NCI-H1436 treated with DMSO at 0.1 percent for 48 hours (cell line): Measurements from ENCODE around the gene ADRB2.
"Not testable (repeated sequence)": the region's sequence is repeated elsewhere in the genome, so short reads cannot be mapped to it uniquely, and the experiment has no call there.

Source experiments
- DNase-seq: peaks from one replicate; lab custom pipeline; 2025; lab: John Stamatoyannopoulos, UW

Gene ADRB2

DNA sequence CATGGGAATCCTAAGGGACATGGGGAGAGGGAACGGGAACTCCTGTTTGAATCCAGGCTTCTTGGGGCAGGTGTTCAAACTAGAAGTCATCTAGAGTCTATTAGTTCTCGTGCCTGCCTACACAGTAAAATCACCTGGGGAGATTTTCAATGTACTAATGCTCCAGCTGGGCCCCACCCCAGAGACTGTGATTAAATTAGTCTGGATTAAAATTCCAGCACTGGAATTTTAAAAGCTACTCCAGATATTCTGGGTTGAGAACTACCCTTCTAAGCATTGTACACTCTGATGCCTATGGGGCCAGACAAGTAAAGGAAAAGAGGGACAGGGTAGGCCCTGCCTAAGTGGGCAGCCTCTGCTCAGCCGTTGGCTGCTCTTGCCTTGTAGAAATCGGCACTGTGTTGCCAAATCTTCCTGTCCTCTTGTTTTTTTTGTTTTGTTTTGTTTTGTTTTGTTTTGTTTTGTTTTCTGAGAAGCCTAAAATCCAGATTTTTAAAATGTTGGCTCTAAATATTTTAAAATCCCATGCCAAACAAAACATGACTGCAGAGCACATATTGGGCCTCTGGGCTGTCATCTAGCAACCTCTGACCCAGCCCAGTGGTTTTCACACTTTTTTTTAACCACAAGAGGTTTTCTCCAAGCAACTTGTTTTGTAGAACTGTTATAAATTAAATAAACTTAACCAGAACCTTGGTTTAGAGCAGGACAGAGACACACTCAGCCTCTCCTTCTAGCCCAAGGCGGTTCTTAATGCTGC lies 29.0 kb downstream of the ADRB2 start:
- no peak for DNase-seq

DNA sequence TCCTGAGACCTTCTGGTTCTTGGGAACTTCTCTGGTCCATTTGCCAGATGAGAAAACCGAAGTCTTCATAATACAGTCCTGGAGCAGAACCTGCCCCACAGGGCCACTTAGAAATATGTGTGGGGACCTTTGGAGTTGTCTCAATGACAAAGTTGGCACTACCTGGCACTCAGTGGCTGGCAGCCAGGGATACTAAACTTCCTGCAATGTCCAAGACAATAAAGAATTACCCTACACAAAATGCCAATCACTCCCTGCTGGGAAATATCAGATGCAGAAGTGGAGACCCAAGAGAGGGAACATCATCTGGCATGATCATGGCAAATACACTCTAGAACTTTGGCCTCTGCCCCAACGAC lies 29.6 kb downstream of the ADRB2 start:
- no peak for DNase-seq

DNA sequence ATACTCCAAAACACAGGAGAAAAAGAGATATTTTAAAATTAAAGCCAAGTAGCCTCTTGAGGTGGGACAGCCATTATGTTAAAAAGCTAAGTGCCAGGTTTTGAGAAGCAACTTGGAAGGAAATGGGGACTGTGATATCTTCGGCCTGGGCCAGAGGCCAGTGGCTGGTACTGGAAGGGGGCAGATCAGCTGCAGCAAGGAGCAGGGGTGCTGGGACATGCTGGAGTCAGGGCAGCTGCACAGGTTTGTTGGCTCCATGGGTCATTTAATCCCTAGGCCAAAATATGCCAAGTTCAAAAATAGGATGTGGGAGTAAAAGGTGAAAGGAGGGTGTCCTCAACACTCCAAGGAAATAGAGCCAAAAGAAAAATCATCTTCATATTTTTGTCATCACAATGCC lies 30.0 kb downstream of the ADRB2 start:
- no peak for DNase-seq

DNA sequence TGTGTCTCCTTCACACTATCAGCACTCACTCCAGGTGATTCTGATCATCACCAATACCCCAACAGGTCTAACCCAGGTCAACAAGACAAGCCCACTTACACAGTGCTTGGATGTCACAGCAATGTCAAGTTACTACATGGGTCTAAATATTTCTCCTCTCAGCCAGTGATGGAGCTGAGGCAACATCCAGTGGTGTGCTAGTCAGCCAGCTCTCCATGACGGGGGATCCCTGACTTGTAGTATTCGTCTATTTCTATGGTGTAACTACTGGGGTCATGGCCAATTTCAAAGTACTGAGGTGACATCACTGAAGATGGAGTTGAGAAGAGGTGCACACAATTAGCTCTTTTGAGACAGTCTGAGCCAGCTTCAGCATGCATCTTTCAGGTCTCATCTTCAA lies 31.1 kb downstream of the ADRB2 start:
- no peak for DNase-seq

DNA sequence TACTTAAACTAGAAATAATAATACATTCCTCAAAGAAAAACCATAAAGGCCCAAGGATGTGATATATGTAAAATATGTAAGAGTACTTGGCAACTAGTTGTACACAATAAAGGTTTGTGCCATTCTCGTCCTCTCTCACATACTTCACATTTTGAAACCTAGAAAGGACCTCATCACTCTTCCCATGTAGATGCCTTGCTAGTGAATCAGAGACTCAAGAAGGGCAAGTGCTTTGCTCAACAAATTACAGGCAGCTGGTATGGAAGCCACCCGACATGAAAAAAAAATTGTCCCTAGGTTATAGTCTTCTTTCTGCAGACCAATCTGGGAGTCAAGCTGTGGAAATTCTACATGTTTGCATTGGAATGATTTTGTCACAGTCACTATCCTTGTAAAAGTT lies 31.7 kb downstream of the ADRB2 start:
- DNase-seq, result no peak

DNA sequence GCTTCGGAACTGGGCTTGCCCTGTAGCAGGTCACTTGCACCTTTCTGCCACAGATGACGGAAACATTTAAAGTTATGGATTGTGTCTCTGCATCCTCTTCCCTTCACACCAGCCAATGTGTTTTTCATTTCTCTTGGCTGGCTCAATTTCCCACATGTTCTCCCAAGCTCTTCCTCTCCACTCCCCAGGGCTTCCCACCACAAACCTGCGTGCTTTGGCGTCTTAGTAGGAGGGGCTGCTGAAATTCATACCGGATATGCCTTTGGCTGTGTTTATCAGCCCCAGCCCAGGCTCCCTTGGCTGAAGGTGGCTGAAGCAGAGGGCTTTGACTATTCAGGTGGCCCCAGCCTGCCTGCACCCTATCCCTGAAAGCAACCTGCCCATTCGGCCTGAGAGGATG lies 32.1 kb downstream of the ADRB2 start:
- DNase-seq, result no peak

DNA sequence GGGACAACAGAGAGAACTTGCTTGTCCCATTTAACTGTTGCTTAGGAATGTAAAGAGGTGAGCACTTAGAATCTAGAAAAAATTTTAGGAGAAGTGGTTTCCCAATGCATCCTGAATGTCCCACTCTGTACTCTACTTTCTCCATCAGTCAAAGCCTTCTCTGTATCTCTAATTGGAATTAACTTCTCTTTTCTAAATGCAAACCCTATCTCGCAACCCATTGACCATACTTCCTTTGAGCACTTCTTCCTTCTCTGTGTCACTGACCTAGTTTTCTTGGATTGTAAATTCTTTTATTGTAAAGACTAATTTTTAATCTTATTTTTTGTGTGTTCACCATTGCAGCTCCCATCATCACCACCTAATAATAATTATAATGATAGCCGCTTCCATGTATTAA lies 33.3 kb downstream of the ADRB2 start:
- DNase-seq, result no peak

DNA sequence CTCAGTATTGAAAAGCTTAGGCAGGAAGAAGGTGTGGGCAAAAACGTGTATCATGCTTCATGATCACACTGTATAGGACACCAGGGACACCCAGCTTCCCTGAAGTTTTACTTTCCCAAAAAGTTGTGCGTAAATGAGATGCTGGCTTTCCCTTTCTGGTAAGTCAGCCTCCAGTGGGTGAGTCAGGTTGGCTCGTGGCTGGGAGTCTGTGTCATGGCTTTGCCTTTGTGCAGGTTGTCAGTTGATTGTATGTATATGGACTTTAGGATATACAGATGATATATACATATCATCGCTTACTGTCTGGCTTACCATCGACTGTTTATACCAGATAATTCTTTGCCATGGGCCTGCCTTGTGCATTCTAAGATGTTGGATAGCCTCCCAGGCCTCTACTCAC lies 34.2 kb downstream of the ADRB2 start:
- DNase-seq, result no peak

DNA sequence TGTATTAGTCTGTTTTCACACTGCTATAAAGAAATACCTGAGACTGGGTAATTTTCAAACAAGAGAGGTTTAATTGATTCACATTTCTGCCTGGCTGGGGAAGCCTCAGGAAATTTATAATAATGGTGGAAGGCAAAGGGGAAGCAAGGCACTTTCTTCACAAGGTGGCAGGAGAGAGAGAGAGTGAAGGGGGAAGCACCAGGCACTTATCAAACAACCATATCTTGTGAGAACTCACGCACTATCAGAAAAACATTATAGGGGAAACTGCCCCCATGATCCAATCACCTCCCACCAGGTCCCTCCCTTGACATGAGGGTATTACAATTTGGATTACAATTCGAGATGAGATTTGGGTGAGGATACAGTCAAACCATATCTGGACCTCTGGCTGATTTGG lies 34.7 kb downstream of the ADRB2 start:
- no peak for DNase-seq

DNA sequence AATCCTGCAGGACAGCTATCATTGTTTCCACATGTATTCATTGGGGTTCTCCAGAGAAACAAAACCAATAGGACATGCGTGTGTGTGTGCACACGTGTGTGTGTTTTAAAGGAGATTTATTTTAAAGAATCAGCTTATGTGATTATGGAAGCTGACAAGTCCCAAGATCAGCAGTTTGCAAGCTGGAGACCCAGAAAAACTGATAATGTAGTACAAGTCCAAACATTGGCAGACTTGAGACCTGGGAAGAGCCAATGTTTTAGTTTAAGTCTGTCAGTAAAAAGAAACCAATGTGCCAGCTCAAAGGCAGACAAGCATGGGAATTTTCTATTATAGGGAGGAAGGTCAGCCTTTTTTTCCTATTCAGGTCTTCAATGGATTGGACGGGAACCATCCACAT lies 35.3 kb downstream of the ADRB2 start:
- no peak for DNase-seq

DNA sequence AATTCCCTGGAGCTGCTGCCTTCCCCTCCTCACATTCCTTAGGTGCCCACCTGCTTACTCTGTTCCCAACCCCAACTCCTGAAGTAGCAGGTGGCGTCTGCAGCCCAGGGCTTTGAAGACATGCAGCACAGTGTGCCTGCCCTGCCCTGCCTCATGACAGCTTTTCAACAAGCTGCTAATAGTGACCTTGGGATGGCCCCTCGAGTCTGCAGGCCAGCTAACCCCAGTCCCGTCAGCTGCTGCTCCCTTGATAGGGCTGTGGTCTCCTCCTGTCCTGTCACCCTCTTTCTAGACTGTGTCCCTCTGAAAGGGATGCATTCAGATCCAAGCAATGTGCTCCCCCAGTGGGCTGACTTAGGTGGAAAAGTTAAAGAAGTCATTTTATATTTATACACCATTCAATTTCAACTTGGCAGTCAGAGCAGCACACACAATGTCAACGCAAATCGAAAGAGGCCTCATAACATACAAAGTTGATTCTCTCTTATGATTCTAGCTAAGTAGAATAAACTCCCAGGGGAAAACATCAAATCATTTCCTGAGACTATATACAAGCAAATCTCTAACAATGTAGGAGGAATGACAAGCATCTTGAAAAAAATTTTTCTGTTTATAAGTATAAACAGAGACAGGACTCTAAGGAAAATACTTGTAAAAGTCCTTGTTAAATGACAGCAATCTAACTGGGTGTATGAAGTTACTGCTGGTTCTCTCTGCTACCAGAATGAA lies 37.9 kb downstream of the ADRB2 start:
- no peak for DNase-seq

DNA sequence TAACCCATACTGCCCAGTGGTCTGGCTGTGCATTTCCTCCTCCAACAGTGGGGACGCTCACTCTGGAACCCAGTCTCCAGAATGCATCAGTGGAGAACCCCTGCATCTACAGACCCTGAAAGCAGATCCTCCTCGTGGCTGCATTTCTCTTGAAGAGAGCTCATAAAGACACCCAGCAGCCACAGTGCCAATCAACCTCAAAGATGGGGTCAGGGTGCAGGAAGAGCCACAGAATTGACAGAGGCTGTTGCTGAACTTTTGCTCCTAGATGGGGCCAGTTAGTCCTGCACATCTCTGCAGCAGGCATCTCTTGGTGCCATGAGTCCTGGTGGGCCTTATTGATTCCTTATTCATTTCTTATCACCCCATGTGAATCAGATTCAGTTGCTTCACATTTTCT lies 39.6 kb downstream of the ADRB2 start:
- no peak for DNase-seq

DNA sequence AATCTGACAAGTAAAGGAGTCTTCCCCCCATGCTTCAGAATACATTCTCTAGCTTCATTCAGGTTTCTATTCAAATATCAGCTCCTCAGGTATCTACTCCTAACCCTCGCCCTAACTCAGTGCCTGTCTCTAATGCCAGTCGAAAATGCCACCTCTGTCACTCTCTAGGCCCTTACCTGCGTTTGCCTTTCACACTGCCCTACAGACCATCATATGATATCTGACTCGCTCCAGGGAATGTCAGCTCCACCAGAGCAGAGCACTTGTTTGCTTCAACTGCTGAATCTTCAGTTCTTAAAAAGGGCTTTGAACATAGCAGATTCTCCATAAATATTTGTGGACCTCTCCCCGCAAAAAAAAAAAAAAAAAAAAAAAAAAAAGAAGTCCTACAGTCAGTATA lies 46.7 kb downstream of the ADRB2 start:
- DNase-seq, result no peak

DNA sequence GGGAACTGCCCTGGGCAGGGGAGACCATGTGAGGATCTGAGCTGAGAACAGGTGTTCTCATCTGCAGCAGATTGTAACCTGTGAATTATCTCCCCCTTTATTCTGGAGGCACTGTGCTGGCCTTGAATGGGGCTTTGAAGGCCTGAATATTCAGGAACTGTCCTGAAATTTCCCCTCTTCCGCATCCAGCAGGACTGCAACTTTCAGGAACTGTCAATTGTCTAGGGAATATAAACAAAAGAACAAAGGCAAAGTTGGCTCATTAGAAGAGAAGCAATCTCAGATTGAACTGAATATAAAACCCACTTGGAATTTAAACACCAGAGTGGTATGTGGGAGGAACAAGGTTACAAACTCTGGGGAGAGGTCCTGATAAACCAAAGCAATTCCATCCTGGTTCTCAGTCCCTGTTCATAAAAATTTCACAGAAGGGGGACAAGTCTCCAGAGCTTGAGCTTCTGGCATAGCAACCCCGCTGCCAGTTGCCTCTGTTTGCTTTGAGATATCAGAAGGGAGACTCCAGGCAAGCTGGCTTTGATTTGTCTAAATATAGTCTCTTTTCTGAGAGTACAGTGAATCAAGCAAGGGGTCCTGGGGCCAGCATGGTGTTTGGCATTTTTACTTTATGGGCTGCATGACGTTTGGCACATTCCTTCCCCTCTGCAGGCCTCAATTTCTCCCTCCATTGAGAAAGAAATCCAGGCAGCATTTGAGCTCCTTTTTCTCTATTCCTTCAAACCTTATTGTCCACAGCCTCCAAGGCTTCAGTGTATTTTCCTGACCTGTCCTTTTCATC lies 47.5 kb downstream of the ADRB2 start:
- no peak for DNase-seq

DNA sequence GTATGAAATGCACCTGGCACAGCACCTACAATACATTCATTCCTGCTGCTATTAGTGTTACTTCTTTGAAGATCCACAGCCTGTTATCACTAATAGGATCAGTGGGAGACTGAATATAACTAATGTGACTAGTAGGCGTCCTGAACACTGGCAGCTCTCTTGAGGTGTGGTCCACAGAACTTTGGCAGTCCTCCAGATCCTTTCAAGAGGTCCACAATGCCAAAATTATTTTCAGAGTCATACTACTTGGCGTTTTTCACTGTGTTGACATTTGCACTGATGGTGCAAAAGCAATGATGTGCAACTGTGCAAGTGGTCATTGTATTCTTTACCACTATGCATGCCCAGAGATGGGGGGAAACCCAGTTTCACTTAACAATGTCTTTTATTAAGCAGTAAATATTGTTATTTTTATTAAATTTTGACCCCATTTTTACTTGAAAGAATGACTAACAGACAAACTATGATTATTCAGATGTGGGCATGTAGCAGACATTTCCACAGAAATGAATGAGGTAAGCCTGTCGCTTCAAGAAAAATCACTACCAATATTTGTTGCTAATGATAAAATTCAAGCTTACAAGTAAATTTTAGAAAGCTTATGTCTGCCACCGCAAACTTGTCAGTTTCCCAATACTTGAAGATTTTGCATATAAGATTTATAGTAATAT lies 48.9 kb downstream of the ADRB2 start:
- no peak for DNase-seq

DNA sequence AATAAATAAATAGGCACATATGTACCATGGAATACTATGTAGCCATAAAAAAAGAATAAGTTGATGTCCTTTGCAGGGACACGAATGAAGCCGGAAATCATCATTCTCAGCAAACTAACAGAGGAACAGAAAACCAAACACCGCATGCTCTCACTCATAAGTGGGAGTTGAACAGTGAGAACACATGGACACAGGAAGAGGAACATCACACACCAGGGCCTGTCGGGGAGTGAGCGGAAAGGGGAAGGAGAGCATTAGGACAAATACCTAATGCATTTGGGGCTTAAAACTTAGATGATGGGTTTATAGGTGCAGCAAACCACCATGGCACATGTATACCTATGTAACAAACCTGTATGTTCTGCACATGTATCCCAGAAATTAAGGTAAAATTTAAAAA lies 51.0 kb downstream of the ADRB2 start:
- not testable (repeated sequence) for DNase-seq
